ENCODE measurements around the gene MSL2. TPM values are rescaled to one million over a fixed set of nuclear protein-coding genes. Genes with fewer than 3 reads are reported as not detected.

The MSL2 gene
- total and polyA plus RNA-seq, 2 of the 8 experiments (the other 6 are each of a cell fraction or from before 2014, with no cell fraction given) = 9.1 to 41.8 TPM

DNA sequence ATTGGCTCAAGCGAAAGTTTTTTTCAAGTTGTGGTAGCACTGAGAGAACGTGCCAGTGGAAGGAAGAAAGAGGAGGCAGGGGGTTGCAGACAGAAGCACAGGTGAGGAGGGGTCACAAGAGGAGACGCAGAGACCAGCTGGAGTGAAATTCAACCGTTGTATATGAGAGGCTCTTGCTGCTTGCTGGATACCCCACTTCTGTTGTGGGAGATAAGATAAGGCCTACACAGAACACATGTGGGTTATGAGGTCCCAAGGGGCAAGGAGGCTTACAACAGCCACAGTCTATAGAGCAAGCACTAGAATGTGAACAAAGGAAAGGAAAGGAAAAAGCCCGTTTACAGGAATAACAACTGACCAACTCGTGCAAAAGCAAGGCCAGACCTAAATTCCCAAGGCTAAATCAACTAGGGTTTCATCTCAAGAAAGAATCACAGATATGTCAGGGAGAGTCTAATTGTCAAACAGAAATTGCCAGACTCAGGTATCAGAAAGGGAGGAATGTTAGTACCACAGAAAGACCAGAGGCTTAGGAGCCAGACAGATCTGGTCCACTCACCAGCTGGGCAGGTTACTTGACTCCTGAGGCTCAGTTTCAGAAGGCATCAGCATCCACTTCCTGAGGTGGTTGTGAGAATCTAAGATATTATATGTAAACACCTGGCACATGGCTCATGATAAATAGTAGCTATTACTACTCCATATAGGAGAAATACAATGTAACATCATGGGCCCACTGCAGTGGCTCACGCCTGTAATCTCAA, 60.9 kb downstream of the MSL2 start:
- Histone ChIP-seq H3K4me3 (ENCODE audit: extremely low read depth in 1 of 4, insufficient read depth in 2 of 4, low read depth in 3 of 4, low read length in 4 of 4) (no peak overlapping the region), H3K79me2 (ENCODE audit: control insufficient read depth in 1 of 2, insufficient read depth in 2 of 2, low read length in 2 of 2) (no peaks in the 10 kb centered on the region), H2BK15ac (ENCODE audit: low read length) (no peak overlapping the region), H2AK5ac (ENCODE audit: low read depth, low read length) (no peak overlapping the region), H3K18ac (ENCODE audit: extremely low read depth, low read length) (no peak overlapping the region), H2BK20ac (ENCODE audit: low read length) (no peak overlapping the region), H2BK12ac (ENCODE audit: low read depth, low read length) (no peak overlapping the region), H4K20me1 (replicated peaks in 1 of 2; ENCODE audit: control insufficient read depth in 1 of 2, insufficient read depth in 2 of 2, low read length in 2 of 2) (no peaks in the 10 kb centered on the region), H3K27ac (ENCODE audit: low read depth, low read length) (no peak overlapping the region), H3K4me1 (replicated peaks in 1 of 4; ENCODE audit: control insufficient read depth in 3 of 4, insufficient read depth in 4 of 4, low read length in 3 of 4) (no peaks in the 10 kb centered on the region), H2BK120ac (replicated peaks; ENCODE audit: low read depth, low read length) (no peak overlapping the region), H3K4me2 (ENCODE audit: insufficient read depth in 1 of 2, low read depth in 2 of 2, low read length in 2 of 2) (no peak overlapping the region), H2BK5ac (ENCODE audit: low read depth, low read length) (no peak overlapping the region), H3K14ac (ENCODE audit: insufficient read length) (no peak overlapping the region), H4K91ac (replicated peaks; ENCODE audit: insufficient read length, low read length) (no peak overlapping the region), H3K4ac (replicated peaks; ENCODE audit: insufficient read length, low read depth, low read length) (no peak overlapping the region), H3K23me2 (ENCODE audit: low read depth, low read length) (no peaks in the 10 kb centered on the region), H2AFZ (ENCODE audit: low read length) (no peak overlapping the region), H3K9me3 (ENCODE audit: insufficient read depth in 2 of 2, low read depth in 1 of 2, low read length in 1 of 2) (no peaks in the 10 kb centered on the region), H3K23ac (ENCODE audit: insufficient read length) (no peak overlapping the region), H4K5ac (ENCODE audit: insufficient read length, low read depth, low read length) (no peak overlapping the region), H3K27me3 (replicated peaks in 1 of 4; ENCODE audit: control insufficient read depth in 3 of 4, extremely low read depth in 1 of 4, insufficient read depth in 3 of 4, low read length in 3 of 4) (no peaks in the 10 kb centered on the region), H3K79me1 (ENCODE audit: low read depth, low read length) (no peaks in the 10 kb centered on the region), H4K8ac (ENCODE audit: extremely low read depth, insufficient read depth, low read length) (no peak overlapping the region), H3K36me3 (ENCODE audit: control insufficient read depth in 2 of 4, insufficient read depth in 4 of 4, low read length in 3 of 4) (no peaks in the 10 kb centered on the region), H3K56ac (replicated peaks; ENCODE audit: insufficient read length, low read depth, low read length) (no peak overlapping the region), H3K9ac (replicated peaks in 1 of 4; ENCODE audit: extremely low read depth in 1 of 4, low read depth in 3 of 4, low read length in 3 of 4) (no peak overlapping the region)
- ChIA-PET POLR2A (ENCODE audit: partially characterized antibody) (interaction anchor here (0.5 to 1.1 kb wide), 2 partner anchors 9 to 61 kb away, joined by 3 to 4 read pairs; partner anchors contain the start of gene MSL2), CTCF (ENCODE audit: partially characterized antibody) (no interaction called here)
- no peak for FAIRE-seq
- no peak for DNase-seq (ENCODE audit: low read depth in 1 of 2, low spot score in 2 of 2)
- TF ChIP-seq, protein P1, sequence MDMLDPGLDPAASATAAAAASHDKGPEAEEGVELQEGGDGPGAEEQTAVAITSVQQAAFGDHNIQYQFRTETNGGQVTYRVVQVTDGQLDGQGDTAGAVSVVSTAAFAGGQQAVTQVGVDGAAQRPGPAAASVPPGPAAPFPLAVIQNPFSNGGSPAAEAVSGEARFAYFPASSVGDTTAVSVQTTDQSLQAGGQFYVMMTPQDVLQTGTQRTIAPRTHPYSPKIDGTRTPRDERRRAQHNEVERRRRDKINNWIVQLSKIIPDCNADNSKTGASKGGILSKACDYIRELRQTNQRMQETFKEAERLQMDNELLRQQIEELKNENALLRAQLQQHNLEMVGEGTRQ (IDR thresholded peaks at IDR 0.05; ENCODE audit: low read length) = no peak
- no peak for TF ChIP-seq KDM4A (IDR thresholded peaks at IDR 0.05; ENCODE audit: low read depth, low read length, severe bottlenecking)
- TF ChIP-seq FOSL1 (IDR thresholded peaks at IDR 0.05; ENCODE audit: insufficient read depth, low read depth, low read length) = no peak
- no peak for TF ChIP-seq NRF1 (IDR thresholded peaks at IDR 0.05; ENCODE audit: low read depth, low read length)
- TF ChIP-seq KDM1A (IDR thresholded peaks at IDR 0.05; ENCODE audit: borderline replicate concordance, low read length) = no peak
- no peak for TF ChIP-seq RAD21 (IDR thresholded peaks at IDR 0.05 in 1 of 2, conservative IDR thresholded peaks at IDR 0.05 in 1 of 2; ENCODE audit: low read depth in 2 of 2, low read length in 2 of 2)
- TF ChIP-seq KDM5A (IDR thresholded peaks at IDR 0.05; ENCODE audit: low read length) = no peak
- WGBS, 2 experiments (ENCODE audit: extremely low coverage in 1 of 2, insufficient coverage in 1 of 2, insufficient read length in 1 of 2, insufficient replicate concordance in 2 of 2, low coverage in 1 of 2, low lambda C conversion rate in 2 of 2, missing lambda C conversion rate in 1 of 2) = 86% methylated on average over 7 of the region's 7 CpGs; no CpG with 5 or more reads in 1 of the 2 experiments
